Measurements from ENCODE around the gene N4BP3. TPM values are rescaled to one million over a fixed set of nuclear protein-coding genes. Genes with fewer than 3 reads are reported as not detected.

Gene N4BP3
- total and polyA plus RNA-seq, 2 of the 4 experiments (the other 2 are of a cell fraction): 0.14 to 0.18 TPM

GRCh38 chr5:178104492-178104891, 8.8 kb upstream of the N4BP3 start:
- H2BK20ac ChIP-seq (ENCODE audit: low read depth, low read length): no peak overlapping the region
- H3K4me2 ChIP-seq (ENCODE audit: low read depth, low read length): no peak overlapping the region
- H3K9me1 ChIP-seq (ENCODE audit: insufficient read depth, low read length): no peaks in the 10 kb centered on the region
- no peaks in the 10 kb centered on the region for H3K4me1 ChIP-seq (ENCODE audit: control insufficient read depth, insufficient read depth, low read length)
- 43% methylated on average over 1 of the region's 5 CpGs; no CpG with 5 or more reads in 1 of the 2 experiments for WGBS, 2 experiments (ENCODE audit: extremely low coverage in 2 of 2, insufficient read length in 1 of 2)
- DNase-seq (no peak), ATAC-seq (ENCODE audit: low read depth) (no peak)
- H4K91ac ChIP-seq (ENCODE audit: insufficient read depth, low read depth, low read length): no peak overlapping the region
- peaks cover 20% of the 10 kb centered on the region for H3K27me3 ChIP-seq (ENCODE audit: control insufficient read depth, insufficient read depth, low read length)
- no peak overlapping the region for H3K27ac ChIP-seq (ENCODE audit: insufficient read depth, low read length)
- no peaks in the 10 kb centered on the region for H3K36me3 ChIP-seq (ENCODE audit: control insufficient read depth, insufficient read depth, low read length)
- intact Hi-C loops (cut with micrococcal nuclease): no loop called here
- ChIA-PET CTCF (no interaction called here), POLR2A (ENCODE audit: unreplicated experiment) (no interaction called here)
- H2AFZ ChIP-seq (replicated peaks; ENCODE audit: low read length, poor library complexity): no peak overlapping the region
- H3K79me1 ChIP-seq (ENCODE audit: low read depth in 1 of 2, low read length in 2 of 2): no peaks in the 10 kb centered on the region
- H2BK120ac ChIP-seq (ENCODE audit: low read depth, low read length): no peak overlapping the region
- H2BK15ac ChIP-seq (ENCODE audit: low read depth, low read length): no peak overlapping the region
- H2AK9ac ChIP-seq (replicated peaks; ENCODE audit: low read depth, low read length, poor library complexity): no peak overlapping the region
- no peak overlapping the region for H4K5ac ChIP-seq (ENCODE audit: low read depth, low read length)
- no peak overlapping the region for H3K4me3 ChIP-seq (ENCODE audit: insufficient read depth, low read depth, low read length)
- H3K18ac ChIP-seq (ENCODE audit: low read depth, low read length): no peak overlapping the region
- no peak overlapping the region for H4K8ac ChIP-seq (ENCODE audit: low read depth in 2 of 2, low read length in 2 of 2)
- H3K9ac ChIP-seq (ENCODE audit: low read depth, low read length): no peak overlapping the region
- H3K14ac ChIP-seq (replicated peaks; ENCODE audit: low read depth, low read length): no peak overlapping the region
- H3K9me3 ChIP-seq (ENCODE audit: control insufficient read depth, insufficient read depth, low read length): no peaks in the 10 kb centered on the region
- no peak overlapping the region for H2AK5ac ChIP-seq (ENCODE audit: low read depth, low read length)
- BruUV-seq (replicated peaks): no TSS peak
- H3K4ac ChIP-seq (ENCODE audit: low read depth, low read length): no peak overlapping the region
- TF ChIP-seq NFE2L2 (IDR thresholded peaks at IDR 0.05; ENCODE audit: low read depth, low read length) (no peak), CEBPB (IDR thresholded peaks at IDR 0.05; ENCODE audit: low read depth, low read length) (no peak), POLR2A (IDR thresholded peaks at IDR 0.05; ENCODE audit: low read depth, low read length) (no peak), CHD1 (IDR thresholded peaks at IDR 0.05; ENCODE audit: low read depth, low read length) (no peak), MAZ (IDR thresholded peaks at IDR 0.05; ENCODE audit: borderline replicate concordance, low read depth, low read length) (no peak), SMC3 (IDR thresholded peaks at IDR 0.05; ENCODE audit: low read depth, low read length) (no peak), CTCF (conservative IDR thresholded peaks at IDR 0.05; ENCODE audit: low read depth, low read length) (no peak), MAFK (IDR thresholded peaks at IDR 0.05; ENCODE audit: low read depth, low read length) (no peak), RCOR1 (IDR thresholded peaks at IDR 0.05; ENCODE audit: insufficient replicate concordance, low read length) (no peak)
- in situ Hi-C loops (cut with MboI; ENCODE audit: low sequenced_read_pairs): no loop called here
- H3K56ac ChIP-seq (ENCODE audit: extremely low read depth, insufficient read depth, low read length): no peak overlapping the region
- no peak overlapping the region for H3K23ac ChIP-seq (ENCODE audit: low read depth, low read length)
- no peak overlapping the region for H2BK5ac ChIP-seq (ENCODE audit: low read depth, low read length, poor library complexity, severe bottlenecking)
- dilution Hi-C loops (cut with HindIII; ENCODE audit: low sequenced_read_pairs, unreplicated experiment): no loop called here
- no peaks in the 10 kb centered on the region for H4K20me1 ChIP-seq (ENCODE audit: insufficient read depth, low read length)

Measured in IMR-90 (cell line).